CD4-positive, alpha-beta T cell treated with Interleukin-12 subunit alpha and Interleukin-12 subunit beta, for 1 hour (primary cell): Measurements from ENCODE around the gene FAU.

Source experiments
- DNase-seq: peaks from one replicate; pipeline ENCODE4 v3.0.0-alpha.2; 2020

FAU gene

GRCh38 chr11:65107078-65107477 is 14.9 kb downstream of the FAU start:
- no peak for DNase-seq

- no peak for DNase-seq
Observed at GRCh38 chr11:65104628-65105027, 17.3 kb downstream of the FAU start.

- DNase-seq = no peak
Observed at GRCh38 chr11:65103476-65103875, 18.5 kb downstream of the FAU start.

GRCh38 chr11:65102142-65103095 is 19.5 kb downstream of the FAU start:
- DNase-seq = no peak

GRCh38 chr11:65100674-65101350 is 21.1 kb downstream of the FAU start:
- no peak for DNase-seq

- no peak for DNase-seq
Observed at GRCh38 chr11:65096926-65097325, 25.0 kb downstream of the FAU start.

- DNase-seq = peak; percentile 90
Observed at GRCh38 chr11:65095974-65096806, 25.7 kb downstream of the FAU start, which contains the start of gene VPS51. VPS51 (plus strand) TSS chr11:65096214; CDS start chr11:65096251, 37 bp downstream.

- DNase-seq = no peak
Observed at GRCh38 chr11:65095427-65095826, 26.5 kb downstream of the FAU start.

- DNase-seq = no peak
Observed at GRCh38 chr11:65090628-65091027, 31.3 kb downstream of the FAU start.

GRCh38 chr11:65089621-65090020 is 32.3 kb downstream of the FAU start:
- no peak for DNase-seq

- no peak for DNase-seq
Observed at GRCh38 chr11:65087827-65088226, 34.1 kb downstream of the FAU start.

GRCh38 chr11:65087216-65087615 is 34.7 kb downstream of the FAU start:
- DNase-seq = no peak

- no peak for DNase-seq
Observed at GRCh38 chr11:65086809-65087208, 35.1 kb downstream of the FAU start.

GRCh38 chr11:65085446-65085845 is 36.5 kb downstream of the FAU start:
- DNase-seq = no peak

GRCh38 chr11:65084598-65085375 is 37.1 kb downstream of the FAU start:
- no peak for DNase-seq

- peak; percentile 97 for DNase-seq
Observed at GRCh38 chr11:65083834-65084597, 37.9 kb downstream of the FAU start, which contains the start of the genes CDCA5 and ZFPL1. CDCA5 (minus strand) TSS chr11:65084040; CDS start chr11:65083978, 62 bp downstream. ZFPL1 (plus strand) TSS chr11:65084222; CDS start chr11:65084699, 477 bp downstream.

GRCh38 chr11:65083134-65083833 is 38.6 kb downstream of the FAU start:
- DNase-seq = no peak

- DNase-seq = no peak
Observed at GRCh38 chr11:65078786-65079342, 43.1 kb downstream of the FAU start.

GRCh38 chr11:65078151-65078550 is 43.8 kb downstream of the FAU start:
- DNase-seq = peak; percentile 82

- no peak for DNase-seq
Observed at GRCh38 chr11:65077451-65077850, 44.5 kb downstream of the FAU start.
